Tongue (tissue), 2 donors: ENCODE data around the gene MRPL1. TPM values are rescaled to one million over a fixed set of nuclear protein-coding genes. Genes with fewer than 3 reads are reported as not detected.
"Not testable (repeated sequence)": the region's sequence is repeated elsewhere in the genome, so short reads cannot be mapped to it uniquely, and the experiment has no call there.

Experiments used
- DNase-seq: peaks from one replicate; pipeline ENCODE4 v3.0.0-alpha.2; 2015
- total RNA-seq: library from RNA; depleted of rRNA; stranded (reverse); fragments of >200 nt; gene quantifications from one replicate; pipeline ENCODE4 v1.2.3, GENCODE V29; 2014

The MRPL1 gene
- total RNA-seq, 1 donor from 2014 or later, result 42.4 TPM

DNA sequence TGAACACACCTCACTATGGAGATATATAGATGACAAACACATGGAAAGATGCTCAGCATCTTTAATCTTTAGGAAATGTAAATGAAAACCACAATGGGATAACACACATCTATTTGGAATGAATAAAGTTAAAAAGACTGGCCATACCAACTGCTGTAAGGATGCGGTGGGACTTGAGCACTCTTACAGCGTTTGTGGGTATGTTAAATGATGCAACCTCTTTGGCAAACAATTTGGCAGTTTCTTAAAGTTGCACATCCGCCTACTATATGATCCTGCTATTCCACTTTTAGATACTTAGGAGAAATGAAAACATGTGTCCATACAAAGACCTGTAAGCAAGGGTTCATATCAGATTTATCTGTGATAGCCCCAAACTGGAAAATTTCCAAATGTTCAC, 50.7 kb downstream of the MRPL1 start:
- no peak for DNase-seq

DNA sequence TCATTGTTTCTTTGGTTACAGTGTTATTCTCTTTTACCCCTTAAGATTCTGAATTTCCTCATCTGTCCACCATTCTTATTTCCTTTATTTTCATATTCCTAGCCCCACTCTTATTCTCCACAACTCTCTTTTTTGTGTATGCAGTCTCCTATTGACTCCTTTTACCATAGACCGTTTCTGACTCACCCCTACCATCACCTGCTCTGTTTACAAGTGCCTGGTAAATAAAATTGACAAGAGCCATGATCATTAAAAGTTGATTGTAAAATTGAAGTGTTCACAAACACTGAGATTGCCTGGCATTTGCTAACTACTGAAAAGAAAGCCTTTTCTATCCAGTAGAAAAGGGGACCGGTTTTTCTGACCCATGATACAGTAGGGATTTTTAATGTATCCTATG, 54.4 kb downstream of the MRPL1 start:
- no peak for DNase-seq

DNA sequence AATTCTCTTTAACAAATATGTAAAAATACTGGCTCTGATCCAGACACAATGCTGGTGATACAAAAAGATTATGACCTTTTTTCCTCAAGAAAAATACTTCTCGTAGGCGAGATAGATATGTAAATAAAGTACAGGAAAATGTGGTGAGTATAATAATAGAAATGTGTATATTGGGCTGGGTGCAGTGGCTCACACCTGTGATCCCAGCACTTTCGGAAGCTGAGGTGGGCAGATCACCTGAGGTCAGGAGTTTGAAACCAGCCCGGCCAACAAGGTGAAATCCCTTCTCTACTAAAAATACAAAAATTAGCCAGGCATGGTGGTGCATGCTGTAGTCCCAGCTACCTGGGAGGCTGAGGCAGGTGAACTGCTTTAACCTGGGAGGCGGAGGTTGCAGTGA, 55.0 kb downstream of the MRPL1 start:
- no peak for DNase-seq

DNA sequence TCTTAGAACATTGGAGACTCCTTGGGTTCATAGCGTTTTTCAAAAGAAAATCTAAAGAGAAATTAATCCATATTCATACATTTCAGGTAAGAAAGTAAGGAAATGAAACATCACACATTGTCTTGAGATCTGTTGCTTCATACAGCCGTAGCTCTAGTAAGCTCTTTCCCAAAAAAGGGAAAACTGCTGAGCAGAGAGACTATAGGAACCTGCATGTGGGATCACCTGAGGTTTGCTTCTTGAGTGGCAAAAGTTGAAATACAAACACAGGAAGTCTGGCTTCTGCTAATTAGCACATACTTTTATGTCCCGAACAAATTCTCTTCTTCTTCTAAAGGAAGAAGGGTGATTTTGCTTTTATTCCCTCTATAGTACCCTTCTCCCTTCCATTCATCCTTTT, 57.7 kb downstream of the MRPL1 start:
- DNase-seq, result no peak

DNA sequence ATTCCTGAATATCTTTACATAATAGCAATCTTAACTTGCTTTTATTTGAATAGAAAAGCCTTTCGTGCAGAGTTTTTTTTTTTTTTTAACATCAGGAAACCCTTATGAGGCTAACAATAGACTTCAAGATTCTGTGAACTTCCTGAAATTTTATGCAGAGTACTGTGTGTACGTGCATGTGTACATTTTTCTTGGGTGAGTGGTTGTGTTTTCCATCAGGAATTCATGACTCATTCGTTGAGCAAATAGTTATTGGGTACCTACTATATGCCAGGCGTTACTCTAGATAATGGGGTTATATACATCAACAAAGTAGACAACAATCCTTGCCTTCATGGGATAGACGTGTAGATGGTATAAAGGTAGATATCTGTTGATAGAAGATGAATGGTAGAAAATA, 59.1 kb downstream of the MRPL1 start:
- DNase-seq, result no peak

DNA sequence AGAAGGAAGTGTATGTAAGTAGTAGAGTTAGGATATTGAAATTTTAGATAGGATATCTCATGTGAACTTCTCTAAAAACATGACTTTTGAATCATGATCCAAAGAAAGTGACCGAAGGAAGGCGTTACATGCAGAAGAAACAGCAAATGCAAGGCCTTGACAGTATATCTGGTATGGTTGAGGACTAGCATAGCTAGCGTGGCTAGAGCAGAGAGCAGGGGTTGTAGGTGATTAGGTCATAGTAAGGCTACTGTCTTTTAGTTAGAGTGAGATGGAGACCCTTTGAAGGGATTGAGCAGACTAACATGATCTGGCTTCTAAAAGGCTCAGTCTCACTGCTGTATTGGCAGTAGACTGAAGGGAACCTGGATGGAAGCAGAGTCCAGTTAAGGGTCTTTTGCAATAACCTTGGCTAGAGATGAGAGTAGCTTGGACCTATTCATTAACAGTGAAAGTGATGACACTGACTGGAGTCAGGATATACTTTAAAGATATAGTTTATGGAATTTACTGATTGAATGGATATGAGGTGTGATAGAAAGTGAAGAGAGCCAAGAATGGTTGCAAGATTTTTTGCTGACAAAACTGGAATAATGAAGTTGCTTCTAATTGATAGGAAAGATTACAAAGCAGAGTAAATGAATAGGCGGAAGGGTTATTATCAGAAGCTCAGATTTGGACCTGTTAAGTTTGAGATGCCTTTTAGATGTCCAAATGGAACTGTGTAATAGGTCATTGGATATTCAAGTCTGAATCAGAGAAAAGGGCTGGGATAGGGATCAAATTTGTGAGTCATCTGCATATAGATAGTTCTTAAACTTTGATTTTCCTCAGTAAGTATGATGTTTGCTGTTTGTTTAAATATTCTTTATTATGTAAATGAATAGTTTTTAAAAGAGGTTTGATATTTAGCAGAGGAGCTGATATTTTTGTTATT, 59.8 kb downstream of the MRPL1 start:
- DNase-seq, result no peak

DNA sequence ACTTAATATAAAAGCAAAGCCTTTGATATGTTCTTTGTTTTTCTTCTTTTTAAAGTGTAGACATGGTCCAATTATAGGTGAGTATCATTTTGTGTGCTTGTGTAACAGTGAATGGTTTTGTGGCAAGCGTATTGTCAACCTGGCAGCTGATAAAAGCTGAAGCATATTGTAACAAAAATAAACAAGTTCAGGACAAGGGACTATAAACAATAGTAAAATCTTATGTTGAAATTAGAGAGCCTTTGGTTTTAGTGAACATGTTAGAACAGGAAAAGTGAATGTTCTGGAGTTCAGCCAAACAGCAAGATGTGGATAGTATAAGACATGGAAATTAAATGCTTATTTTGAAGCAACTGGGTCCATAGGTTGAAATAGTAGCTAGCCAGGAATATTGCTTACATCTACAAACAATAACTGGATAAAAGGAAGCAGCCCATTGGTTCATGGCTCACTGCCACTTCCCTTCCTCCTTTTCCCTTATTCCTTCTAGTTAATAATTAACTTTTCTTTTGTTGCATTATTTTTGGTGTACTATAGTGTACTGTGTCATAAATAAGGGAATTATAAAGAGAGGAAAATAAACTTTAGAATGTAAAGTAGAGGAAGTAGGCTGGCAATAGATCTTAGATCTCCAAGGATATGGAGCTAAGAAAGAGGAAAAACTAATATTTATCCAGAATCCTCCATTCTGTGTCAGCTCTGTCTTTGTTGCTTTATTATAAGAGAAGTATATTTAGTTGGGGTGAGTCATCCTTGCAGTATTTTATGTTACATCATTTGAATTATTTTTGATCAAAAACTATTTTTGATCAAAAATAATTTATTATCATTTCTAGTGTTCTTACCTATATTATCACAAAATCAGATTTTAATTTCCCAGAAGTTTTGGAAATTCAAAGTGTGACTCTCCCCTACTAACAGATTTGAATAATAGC, 65.6 kb downstream of the MRPL1 start:
- DNase-seq, result peak; percentile 47

DNA sequence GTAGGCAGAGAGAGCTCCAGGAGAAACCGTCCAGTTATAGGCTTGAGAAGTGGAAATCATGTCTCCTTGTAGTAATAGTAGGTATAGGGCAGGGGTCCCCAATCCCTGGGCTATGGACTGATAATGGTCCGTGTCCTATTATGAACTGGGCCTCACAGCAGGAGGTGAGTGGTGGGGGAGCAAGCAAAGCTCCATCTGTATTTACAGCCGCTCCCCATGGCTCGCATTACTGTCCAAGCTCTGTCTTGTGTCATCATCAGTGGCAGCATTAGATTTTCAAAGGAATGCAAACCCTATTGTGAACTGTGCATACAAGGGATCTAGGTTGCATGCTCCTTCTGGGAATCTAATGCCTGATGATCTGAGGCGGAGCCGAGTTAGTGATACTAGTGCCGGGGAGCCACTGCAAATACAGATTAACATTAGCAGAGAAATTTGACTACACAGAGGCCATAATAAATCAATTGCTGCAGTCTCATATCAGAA, 67.6 kb downstream of the MRPL1 start:
- DNase-seq, result no peak

DNA sequence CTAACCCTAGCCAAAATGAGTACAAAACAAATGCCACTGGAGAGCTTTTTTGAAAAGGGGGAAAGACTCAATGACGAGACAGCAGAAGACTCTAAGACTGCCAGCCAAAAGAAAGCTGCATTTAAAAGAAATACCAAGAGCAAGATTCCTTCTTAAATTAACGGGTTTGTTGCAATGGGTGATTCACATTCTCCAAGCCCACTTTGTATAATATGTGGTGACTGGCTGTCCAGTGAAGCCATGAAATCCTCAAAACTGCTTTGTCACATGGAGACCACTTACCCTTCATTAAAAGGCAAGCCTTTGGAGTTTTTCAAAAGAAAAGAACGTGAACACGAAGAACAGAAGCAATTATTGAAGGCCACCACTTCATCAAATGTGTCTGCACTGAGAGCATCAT, 68.2 kb downstream of the MRPL1 start:
- no peak for DNase-seq

DNA sequence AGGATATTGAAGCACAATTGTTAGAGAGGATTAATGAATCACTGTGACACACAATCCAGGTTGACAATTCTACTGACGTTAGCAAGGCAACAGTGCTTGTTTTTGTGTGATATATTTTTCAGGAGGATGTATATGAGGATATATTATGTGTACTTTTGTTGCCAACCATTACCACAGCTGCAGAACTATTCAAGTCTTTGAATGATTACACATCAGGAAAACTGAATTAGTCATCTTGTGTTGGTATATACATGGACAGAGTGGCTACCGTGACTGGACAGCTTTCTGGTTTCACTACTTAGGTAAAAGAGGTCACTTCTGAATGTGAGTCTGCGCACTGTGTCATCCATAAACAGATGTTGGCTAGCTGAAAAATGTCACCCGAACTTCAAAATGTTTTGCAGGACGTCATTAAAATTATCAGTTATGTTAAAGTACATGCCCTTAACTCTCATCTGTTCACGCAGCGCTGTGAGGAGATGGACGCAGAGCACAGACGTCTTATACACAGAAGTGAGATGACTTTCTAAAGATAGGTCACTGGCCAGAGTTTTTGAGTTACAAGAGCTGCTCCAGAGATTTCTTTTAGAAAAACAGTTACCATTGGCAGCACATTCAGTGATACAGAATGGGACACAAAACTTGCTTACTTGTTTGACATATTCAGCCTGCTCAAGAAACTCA, 69.0 kb downstream of the MRPL1 start:
- no peak for DNase-seq

DNA sequence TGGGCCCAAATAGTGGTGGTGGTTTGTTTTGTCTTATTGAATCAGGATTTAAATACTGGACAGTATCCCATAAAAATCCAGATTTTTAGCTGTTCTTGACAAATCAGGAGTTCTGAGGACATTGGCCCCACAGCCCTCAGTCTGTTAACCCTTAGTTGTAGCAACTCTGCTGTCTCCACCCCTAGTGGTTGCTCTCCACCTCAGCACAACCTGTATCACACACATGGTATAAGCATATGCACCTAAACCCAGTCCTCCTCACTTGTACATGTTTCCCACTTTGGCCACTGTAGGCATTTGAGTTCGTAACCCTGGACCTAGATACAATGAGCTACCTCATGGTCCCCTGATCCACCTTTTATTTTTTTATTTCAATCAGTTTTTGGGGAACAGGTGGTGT, 75.9 kb downstream of the MRPL1 start:
- DNase-seq, result no peak

DNA sequence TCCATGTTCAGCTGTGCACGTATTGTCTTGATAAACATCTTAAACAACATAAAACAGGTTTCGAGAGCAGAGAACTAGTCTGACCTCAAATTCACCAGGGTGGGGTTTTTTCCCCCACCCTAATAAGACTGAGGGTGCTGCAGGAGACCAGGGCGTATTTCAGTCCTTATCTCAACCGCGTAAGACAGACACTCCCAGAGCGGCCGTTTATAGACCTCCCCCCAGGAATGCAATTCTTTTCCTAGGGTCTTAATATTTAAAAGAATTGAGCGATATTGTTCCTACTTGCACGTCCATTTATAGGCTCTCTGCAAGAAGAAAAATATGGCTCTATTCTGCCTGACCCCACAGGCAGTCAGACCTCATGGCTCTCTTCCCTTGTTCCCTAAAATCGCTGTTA, 83.3 kb downstream of the MRPL1 start:
- not testable (repeated sequence) for DNase-seq

DNA sequence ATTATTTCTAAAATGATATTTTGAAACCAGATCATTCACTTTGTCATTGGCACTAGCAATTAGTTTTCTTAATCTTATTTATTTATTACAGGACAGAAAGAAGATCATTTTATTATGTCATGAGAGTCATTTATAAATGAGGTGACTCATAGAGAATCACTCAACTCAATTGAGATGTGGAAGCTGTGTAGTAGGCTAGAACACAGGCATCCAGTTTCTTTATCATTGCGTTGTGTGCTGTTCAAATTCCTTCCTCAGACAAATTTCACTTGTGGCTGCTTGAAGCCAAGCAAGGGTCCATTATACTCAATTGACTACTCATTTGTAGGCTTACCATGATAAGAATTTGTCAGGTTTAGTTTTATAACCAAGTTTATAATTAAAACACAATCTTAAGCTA, 87.6 kb downstream of the MRPL1 start:
- no peak for DNase-seq

DNA sequence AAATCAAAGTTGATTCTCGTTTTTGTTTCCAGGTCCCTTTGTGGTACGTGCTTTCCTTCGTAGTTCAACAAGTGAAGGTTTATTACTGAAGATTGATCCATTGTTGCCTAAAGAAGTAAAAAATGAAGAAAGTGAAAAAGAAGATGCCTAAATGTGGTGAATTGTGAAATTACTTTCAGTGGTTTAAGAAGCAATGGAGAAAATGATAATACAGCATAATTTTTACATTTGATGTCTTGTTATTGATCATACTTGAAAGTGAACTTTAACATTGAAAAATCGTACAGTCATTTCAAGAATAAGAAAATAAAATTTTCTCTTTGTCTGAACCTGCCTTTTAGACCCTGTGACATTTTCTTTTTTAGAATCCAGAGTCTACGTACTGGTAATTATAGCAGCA, 89.8 kb downstream of the MRPL1 start:
- no peak for DNase-seq

DNA sequence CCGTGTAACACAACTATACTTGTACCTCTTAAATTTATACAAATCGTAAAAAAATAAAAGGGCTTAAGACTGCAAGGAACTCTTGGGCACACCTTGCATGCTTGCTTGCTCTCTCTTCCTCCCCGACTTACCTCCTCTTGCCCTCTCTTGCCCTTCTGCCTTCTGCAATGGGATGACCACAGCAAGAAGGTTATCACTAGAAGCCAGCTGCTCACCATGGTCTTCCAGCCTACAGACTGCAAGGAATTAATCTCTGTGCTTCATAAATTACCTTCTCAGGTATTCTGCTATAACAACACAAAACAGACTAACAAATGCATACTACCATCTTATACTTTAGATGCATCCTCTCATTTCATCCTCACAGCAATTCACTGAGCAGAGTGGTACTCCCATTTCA, 92.1 kb downstream of the MRPL1 start:
- DNase-seq, result no peak

DNA sequence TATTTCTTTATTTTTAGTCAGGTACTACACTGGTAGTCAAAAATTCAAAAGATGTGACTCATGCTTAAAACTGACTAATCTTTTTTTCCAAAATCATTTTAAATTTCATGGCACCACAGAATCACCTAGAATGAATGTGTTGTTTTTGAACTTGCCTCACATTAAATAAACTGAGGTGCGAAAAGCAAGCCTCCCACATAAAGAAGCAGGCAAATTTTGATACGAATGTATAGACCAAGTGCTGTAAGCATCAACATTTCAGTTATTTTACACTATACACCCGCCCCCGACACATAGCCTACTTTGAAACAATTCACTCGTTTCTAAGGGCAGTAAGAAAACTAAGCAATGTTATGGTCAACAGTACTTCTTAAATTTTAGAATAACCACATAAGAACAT, 94.3 kb downstream of the MRPL1 start:
- no peak for DNase-seq

DNA sequence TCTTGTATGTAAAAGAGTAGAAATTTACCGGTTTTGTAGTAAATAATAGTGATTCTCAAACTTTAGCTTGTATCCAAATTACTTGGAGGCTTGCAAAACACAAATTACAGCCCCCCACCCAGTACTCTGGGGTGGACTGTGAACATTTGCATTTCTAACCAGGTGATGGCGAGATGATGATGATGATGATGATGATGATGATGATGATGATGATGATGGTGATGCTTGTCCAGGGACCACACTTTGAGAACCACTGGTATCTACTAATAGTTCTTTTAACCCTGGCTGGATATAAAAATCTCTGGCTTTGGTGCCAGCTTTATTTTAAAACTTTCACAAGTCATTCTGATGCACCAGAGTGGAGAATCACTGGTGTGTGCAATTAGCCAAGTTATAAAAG, 96.3 kb downstream of the MRPL1 start:
- no peak for DNase-seq

DNA sequence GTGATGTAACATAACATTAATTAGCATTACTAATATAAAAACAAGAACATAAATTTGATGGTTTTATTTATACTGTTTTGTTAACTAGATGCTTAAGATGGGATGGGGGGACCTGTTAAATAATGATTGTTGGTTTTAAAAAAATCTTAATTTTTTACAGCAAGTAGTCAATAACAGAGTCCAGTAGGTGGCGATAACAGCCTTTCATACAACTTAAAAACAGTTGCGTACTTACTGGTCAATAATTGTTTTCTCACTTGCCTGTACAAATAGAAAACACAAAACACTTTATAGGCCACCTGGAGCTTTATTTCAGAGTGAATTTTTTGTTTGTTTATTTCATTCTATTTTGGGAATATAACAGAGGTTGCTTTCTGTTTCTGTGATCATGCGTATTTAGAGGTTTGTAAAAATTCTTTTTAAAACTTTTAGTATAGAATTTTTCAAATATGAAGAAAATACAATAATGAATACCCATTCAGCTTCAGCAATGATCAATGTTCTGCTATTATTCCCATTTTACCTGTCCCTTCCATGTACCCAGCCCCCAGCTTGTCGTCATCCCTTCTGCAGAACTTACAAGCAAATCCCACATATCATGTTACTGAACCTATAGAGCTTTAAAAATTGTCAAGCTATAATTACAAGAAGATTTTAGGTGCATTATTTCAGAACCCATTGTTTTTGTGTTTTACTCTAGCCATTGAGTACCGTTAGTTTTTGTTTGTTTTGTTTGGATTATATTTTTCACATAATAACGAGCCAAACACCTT, 97.1 kb downstream of the MRPL1 start:
- peak; percentile 71 for DNase-seq

DNA sequence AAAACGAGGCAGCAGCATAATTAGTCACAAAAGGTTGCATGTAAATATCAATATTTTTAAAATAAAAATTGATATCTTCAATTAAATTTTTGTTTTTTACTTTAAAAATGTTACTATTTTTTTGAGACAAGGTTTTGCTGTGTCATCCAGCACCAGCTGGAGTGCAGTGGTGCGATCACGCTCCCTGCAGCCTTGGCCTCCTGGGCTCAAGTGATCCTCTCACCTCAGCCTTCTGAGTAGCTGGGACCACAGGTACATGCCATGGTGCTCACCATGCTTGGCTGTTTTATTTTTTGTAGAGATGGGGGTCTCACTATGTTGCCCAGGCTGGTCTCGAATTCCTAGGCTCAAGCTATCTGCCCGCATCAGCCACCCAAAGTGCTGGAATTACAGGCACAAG, 97.7 kb downstream of the MRPL1 start:
- DNase-seq, result no peak

DNA sequence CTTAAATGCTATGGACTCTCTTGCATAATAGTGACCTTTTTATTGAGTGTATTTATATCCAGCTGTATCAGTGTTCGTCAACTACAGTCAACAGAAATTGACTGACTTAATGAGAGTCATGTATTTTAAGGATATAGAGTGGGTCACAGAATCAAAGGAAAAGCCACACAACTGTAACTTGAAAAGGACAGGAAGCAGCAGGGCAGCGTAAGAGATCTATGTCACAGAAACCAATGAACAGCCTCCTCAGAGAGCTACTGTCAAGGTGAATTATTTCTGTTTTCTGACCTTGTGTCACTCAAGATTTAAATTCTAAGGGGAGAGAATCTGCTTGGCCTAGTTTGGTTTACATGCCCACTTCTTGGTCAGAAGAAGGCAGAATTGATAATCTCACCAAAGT, 100.4 kb downstream of the MRPL1 start:
- no peak for DNase-seq

DNA sequence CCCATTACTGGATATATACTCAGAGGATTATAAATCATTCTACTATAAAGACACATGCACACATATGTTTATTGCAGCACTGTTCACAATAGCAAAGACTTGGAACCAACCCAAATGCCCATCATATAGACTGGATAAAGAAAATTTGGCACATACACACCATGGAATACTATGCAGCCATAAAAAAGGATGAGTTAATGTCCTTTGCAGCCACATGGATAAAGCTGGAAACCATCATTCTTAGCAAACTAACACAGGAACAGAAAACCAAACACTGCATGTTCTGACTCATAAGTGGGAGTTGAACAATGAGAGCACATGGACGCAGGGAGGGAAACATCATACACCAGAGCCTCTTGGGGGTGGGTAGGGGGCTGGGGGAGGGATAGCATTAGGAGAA, 111.0 kb downstream of the MRPL1 start:
- not testable (repeated sequence) for DNase-seq
